CD14-positive monocyte (primary cell): ENCODE data around the gene WDFY4. TPM values are rescaled to one million over a fixed set of nuclear protein-coding genes. Genes with fewer than 3 reads are reported as not detected.
A peak's percentile ranks its signal among the peaks of the same experiment; 100 is the strongest.

Experiments used
- DNase-seq, 3 donors: peaks; one replicate each; pipeline ENCODE4 v3.0.0-alpha.2; 2011 to 2022
- H2AFZ ChIP-seq: 2 replicates; pipeline ENCODE4 v1.6.0; 2012; ENCODE audit warnings: mild to moderate bottlenecking, low read depth, low read length, inconsistent platforms; ENCODE audit not compliant: insufficient read depth, poor library complexity, severe bottlenecking
- H3K27ac ChIP-seq, 2 donors: 1 replicate in 1 of 2; 2 replicates in 1 of 2; pipeline ENCODE4 v1.5.1; 2012 to 2013; ENCODE audit warnings: low read length in 2 of 2, control low read depth in 1 of 2, inconsistent platforms in 1 of 2, low read depth in 1 of 2, mild to moderate bottlenecking in 1 of 2
- H3K27me3 ChIP-seq, 2 donors: one replicate each; pipeline versions ENCODE4 v1.6.0 to v1.6.1; 2011 to 2013; ENCODE audit warnings: low read length in 2 of 2; ENCODE audit not compliant: control insufficient read depth in 2 of 2, insufficient read depth in 2 of 2
- H3K36me3 ChIP-seq, 2 donors: replicated peaks in 1 of 2; 1 replicate in 1 of 2; 2 replicates in 1 of 2; pipeline versions ENCODE4 v1.5.1 to v1.6.1; 2012 to 2013; ENCODE audit warnings: low read length in 2 of 2, control low read depth in 1 of 2, inconsistent platforms in 1 of 2, mild to moderate bottlenecking in 1 of 2; ENCODE audit not compliant: insufficient read depth in 2 of 2, control insufficient read depth in 1 of 2
- H3K4me1 ChIP-seq, 2 donors: 1 replicate in 1 of 2; 2 replicates in 1 of 2; pipeline versions ENCODE4 v1.5.1 to v1.6.1; 2012 to 2013; ENCODE audit warnings: low read length in 2 of 2, control low read depth in 1 of 2, inconsistent platforms in 1 of 2, mild to moderate bottlenecking in 1 of 2, moderate library complexity in 1 of 2; ENCODE audit not compliant: insufficient read depth in 2 of 2, control insufficient read depth in 1 of 2
- H3K4me2 ChIP-seq: replicated peaks from 2 replicates; pipeline ENCODE3; 2012; ENCODE audit warnings: low read length, moderate library complexity, mild to moderate bottlenecking; ENCODE audit not compliant: poor library complexity, severe bottlenecking; ENCODE audit errors: extremely low read depth
- H3K4me3 ChIP-seq, 3 experiments: fragments of 200-600 bp in 1 of 3; sonication (generic) in 1 of 3; replicated peaks in 1 of 3; 1 replicate in 2 of 3; 2 replicates in 1 of 3; pipeline ENCODE4 v1.5.1; 2011 to 2013; ENCODE audit warnings: low read length in 3 of 3, mild to moderate bottlenecking in 3 of 3, control low read depth in 2 of 3, low read depth in 2 of 3, inconsistent platforms in 1 of 3, moderate library complexity in 1 of 3
- H3K79me2 ChIP-seq: 2 replicates; pipeline ENCODE4 v1.6.0; 2012; ENCODE audit warnings: mild to moderate bottlenecking, control low read depth, inconsistent platforms, low read length, moderate library complexity; ENCODE audit not compliant: insufficient read depth
- H3K9ac ChIP-seq: 2 replicates; pipeline ENCODE4 v1.6.0; 2017; ENCODE audit warnings: low read length, mild to moderate bottlenecking; ENCODE audit not compliant: insufficient read depth, poor library complexity, severe bottlenecking
- H3K9me3 ChIP-seq, 2 donors: replicated peaks in 1 of 2; 1 replicate in 1 of 2; 2 replicates in 1 of 2; pipeline versions ENCODE4 v1.5.1 to v1.6.1; 2012 to 2013; ENCODE audit warnings: low read length in 2 of 2, control low read depth in 1 of 2; ENCODE audit not compliant: control insufficient read depth in 1 of 2, insufficient read depth in 1 of 2
- H4K20me1 ChIP-seq: 2 replicates; pipeline ENCODE4 v1.6.0; 2012; ENCODE audit warnings: mild to moderate bottlenecking, low read length, control low read depth, moderate library complexity; ENCODE audit not compliant: insufficient read depth
- H3K27ac Mint-ChIP-seq, 7 donors: one replicate each; pipeline ENCODE4 v1.8.0; 2020; ENCODE audit warnings: mild to moderate bottlenecking in 7 of 7, mixed read lengths in 7 of 7, moderate library complexity in 6 of 7, inconsistent platforms in 2 of 7
- H3K27me3 Mint-ChIP-seq, 3 donors: one replicate each; pipeline ENCODE4 v1.8.0; 2021 to 2022; ENCODE audit warnings: low read depth in 3 of 3, mild to moderate bottlenecking in 3 of 3, mixed read lengths in 3 of 3, moderate library complexity in 3 of 3, inconsistent platforms in 1 of 3
- H3K36me3 Mint-ChIP-seq, 2 donors: one replicate each; pipeline ENCODE4 v1.8.0; 2020; ENCODE audit warnings: mixed read lengths in 2 of 2, inconsistent platforms in 1 of 2, mild to moderate bottlenecking in 1 of 2
- H3K4me1 Mint-ChIP-seq: one replicate; pipeline ENCODE4 v1.8.0; 2020; ENCODE audit warnings: mild to moderate bottlenecking, mixed read lengths
- H3K4me3 Mint-ChIP-seq, 2 donors: one replicate each; pipeline ENCODE4 v1.8.0; 2020; ENCODE audit warnings: mild to moderate bottlenecking in 2 of 2, mixed read lengths in 2 of 2, moderate library complexity in 1 of 2
- H3K9me3 Mint-ChIP-seq, 7 donors: one replicate each; pipeline ENCODE4 v1.8.0; 2020 to 2022; ENCODE audit warnings: mixed read lengths in 7 of 7, mild to moderate bottlenecking in 6 of 7, moderate library complexity in 6 of 7, inconsistent platforms in 2 of 7
- CTCF ChIP-seq: fragments of 200-600 bp; IDR thresholded peaks from one replicate; pipeline ENCODE4 v1.8.0; 2022; ENCODE audit warnings: antibody characterized with exemption, mild to moderate bottlenecking
- WGBS: methylation state at CpG from one replicate; pipeline ENCODE4 v1.1.5; 2013; ENCODE audit warnings: missing lambda C conversion rate; ENCODE audit not compliant: insufficient coverage; 5-methylcytosine and 5-hydroxymethylcytosine counted together
- intact Hi-C, 2 donors: fragments of 100-400 bp; cut with micrococcal nuclease; formaldehyde crosslinking; loops; one replicate each; pipeline versions ENCODE4 v1.15.0 to v1.15.1; 2023
- polyA plus RNA-seq, 3 donors: library from polyadenylated mRNA; depleted of rRNA in 1 of 3; unstranded in 2 of 3; stranded (reverse) in 1 of 3; fragments of 300-500 nt in 2 of 3; fragments of >200 nt in 1 of 3; fragmentation: Illumina TruSeq in 2 of 3; gene quantifications; 1 replicate in 2 of 3; 2 replicates in 1 of 3; pipeline ENCODE4 v1.2.3, GENCODE V29; 2012 to 2021

Gene WDFY4
- polyA plus RNA-seq, 3 donors, result 7.5 to 36.1 (median 9.8) TPM

DNA sequence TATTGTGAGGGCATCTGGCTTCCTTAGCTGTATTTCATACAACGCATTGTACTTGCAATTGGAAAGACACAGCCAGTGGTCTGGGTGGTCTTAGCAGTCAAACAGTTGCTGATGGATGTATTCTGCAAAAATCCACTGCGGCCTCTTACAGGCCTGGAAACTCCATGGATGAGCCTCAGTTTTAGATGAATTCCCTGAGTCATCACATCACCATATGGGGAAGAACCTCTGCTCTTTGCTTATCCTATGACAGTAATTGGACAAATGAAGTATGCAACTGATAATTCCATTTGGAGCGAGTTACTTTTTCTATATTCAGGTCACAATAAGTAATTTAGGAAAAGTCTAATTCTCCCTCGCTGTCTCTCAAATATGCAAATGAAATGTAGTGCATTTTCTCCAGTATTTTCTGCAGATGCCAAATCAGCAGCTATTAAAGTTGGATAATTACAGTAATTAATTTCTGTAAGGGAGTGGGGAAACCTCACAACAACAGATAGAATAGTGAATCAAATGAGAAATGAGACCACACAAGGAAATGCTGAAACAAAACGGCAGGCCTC lies 78.8 kb downstream of the WDFY4 start:
- Histone ChIP-seq H2AFZ (no peak overlapping the region), H3K9ac (no peak overlapping the region), H3K79me2 (peaks cover 15% of the 10 kb centered on the region), H3K27ac (no peak overlapping the region), H3K4me2 (no peak overlapping the region), H4K20me1 (peaks cover 19% of the 10 kb centered on the region), H3K9me3 (no peaks in the 10 kb centered on the region), H3K36me3 (peaks cover 56 to 93% of the 10 kb centered on the region in 2 donors), H3K4me3 (no peak overlapping the region), H3K27me3 (no peaks in the 10 kb centered on the region), H3K4me1 (peaks cover 11% of the 10 kb centered on the region in 2 donors)
- intact Hi-C loops, result no loop called here
- peaks cover 12% of the 10 kb centered on the region for H3K4me1 Mint-ChIP-seq
- DNase-seq, result no peak
- no peak overlapping the region for H3K4me3 Mint-ChIP-seq
- no peak for TF ChIP-seq CTCF
- peaks cover 71 to 79% of the 10 kb centered on the region in 2 donors for H3K36me3 Mint-ChIP-seq
- peaks cover 0 to 1% (median 0%) of the 10 kb centered on the region in 3 donors for H3K27me3 Mint-ChIP-seq
- H3K9me3 Mint-ChIP-seq, result no peaks in the 10 kb centered on the region
- WGBS, result 100% methylated on average over 2 of the region's 5 CpGs
- H3K27ac Mint-ChIP-seq, result no peak overlapping the region

DNA sequence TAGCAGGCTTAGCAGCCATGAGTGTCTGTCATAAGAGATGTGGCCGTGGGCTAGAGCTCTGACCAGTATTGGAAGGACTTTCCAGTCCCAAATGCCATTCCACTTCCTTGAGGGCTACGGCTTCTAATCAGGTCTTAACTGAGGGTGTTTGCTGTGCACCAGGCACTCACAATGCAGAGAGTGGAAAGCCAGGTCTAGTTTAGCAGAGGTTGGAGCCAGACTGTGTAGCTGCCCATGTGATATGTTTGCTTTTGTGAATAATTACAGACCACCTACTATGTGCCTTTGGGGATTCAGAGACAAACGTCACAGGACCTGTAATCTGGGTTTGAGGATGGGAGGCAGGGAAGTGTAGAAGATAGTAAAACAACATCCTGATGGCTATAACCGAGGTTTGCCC lies 79.8 kb downstream of the WDFY4 start:
- peaks cover 0 to 1% (median 0%) of the 10 kb centered on the region in 3 donors for H3K27me3 Mint-ChIP-seq
- Histone ChIP-seq H4K20me1 (peaks cover 9% of the 10 kb centered on the region), H3K27me3 (no peaks in the 10 kb centered on the region), H2AFZ (no peak overlapping the region), H3K4me3 (no peak overlapping the region), H3K79me2 (peaks cover 5% of the 10 kb centered on the region), H3K9me3 (no peaks in the 10 kb centered on the region), H3K36me3 (peaks cover 56 to 100% of the 10 kb centered on the region in 2 donors), H3K27ac (peak overlapping the region in 1 of 2 donors; percentile 52), H3K9ac (no peak overlapping the region), H3K4me1 (peaks cover under 1% of the 10 kb centered on the region in 2 donors), H3K4me2 (no peak overlapping the region)
- WGBS, result 100% methylated on average over 3 of the region's 4 CpGs
- no peaks in the 10 kb centered on the region for H3K9me3 Mint-ChIP-seq
- H3K4me1 Mint-ChIP-seq, result peaks cover 2% of the 10 kb centered on the region
- TF ChIP-seq CTCF, result no peak
- peak overlapping the region in 3 of 7 donors; percentile 6 to 46 (median 43) for H3K27ac Mint-ChIP-seq
- intact Hi-C loops, result no loop called here
- H3K36me3 Mint-ChIP-seq, result peaks cover 77 to 83% of the 10 kb centered on the region in 2 donors
- H3K4me3 Mint-ChIP-seq, result no peak overlapping the region
- no peak for DNase-seq
